DMS53 treated with DMSO at 0.1 percent for 48 hours (cell line): ENCODE results near the gene RASGRP1.

Experiments
- DNase-seq: peaks from one replicate; lab custom pipeline; 2025; ENCODE audit not compliant: unreplicated experiment; lab: John Stamatoyannopoulos, UW

Gene RASGRP1

DNA sequence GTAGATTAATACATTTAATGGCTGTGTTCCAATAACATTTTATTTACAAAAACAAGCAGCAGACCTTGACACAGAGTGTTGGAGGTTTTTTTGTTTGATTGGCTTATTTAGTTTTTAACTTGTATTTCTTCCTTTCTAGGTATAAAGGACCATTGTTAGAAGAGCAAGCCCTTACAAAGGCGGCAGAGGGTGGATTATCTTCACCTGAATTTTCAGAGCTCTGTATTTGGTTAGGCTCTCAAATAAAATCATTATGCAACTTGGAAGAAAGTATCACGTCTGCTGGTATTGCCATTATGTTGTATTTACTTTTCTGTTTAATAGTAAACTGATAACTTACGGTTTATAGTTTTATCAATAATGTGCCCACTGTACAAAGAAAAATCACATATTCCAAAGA is 100.7 kb downstream of the RASGRP1 start:
- no peak for DNase-seq

DNA sequence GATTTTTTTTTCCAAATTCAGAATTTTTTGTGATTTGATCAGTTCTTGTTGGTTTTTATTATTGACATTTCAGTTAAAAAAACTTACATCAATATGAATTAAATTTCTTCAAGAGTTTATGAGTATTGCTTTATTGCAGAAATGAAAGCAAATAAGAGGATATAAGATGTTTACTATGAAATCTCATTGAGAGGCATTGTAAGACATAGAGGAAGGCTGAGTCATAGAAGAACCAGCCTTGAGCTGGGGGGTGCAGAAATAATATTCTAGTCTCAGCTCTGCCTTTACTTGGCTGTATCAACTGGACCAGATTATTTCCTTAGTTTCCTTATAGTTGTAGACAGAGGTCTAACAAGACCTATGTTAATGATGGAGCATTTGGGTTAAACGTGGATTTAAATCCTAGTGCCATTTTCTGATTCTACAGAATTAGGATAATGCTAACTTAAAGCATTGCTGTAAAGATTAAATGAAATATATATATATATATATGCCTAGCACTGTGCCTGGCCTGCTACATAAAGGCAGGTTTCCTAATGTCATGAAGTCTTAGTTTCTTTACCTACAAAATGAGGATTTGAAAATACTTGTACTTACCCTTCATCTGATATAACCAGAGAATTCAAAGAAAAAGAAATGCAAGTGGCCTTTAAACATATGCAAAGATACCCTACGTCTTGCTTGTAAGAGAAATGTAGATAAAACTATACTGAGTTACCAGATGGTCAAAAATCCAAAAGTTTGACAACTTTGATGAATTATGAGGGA is 103.4 kb downstream of the RASGRP1 start:
- DNase-seq: no peak

DNA sequence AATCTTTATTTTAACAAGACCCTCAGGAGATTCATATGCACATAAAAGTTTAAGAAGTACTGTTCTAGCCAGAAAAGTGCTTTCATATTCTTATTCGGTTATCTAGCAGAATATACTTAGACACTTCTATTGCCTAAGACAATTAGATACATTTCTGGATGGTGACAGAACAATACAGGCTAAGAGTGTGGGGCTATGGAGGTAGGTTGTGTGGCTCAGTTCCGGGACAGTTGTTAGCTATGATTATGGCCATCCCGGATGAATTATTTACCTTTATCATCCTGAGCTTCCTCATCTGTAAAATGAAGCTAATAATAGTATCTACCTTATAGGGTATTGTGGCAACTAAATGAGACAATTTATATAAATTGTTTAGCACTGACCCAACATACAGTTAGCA is 104.1 kb downstream of the RASGRP1 start:
- DNase-seq: no peak

DNA sequence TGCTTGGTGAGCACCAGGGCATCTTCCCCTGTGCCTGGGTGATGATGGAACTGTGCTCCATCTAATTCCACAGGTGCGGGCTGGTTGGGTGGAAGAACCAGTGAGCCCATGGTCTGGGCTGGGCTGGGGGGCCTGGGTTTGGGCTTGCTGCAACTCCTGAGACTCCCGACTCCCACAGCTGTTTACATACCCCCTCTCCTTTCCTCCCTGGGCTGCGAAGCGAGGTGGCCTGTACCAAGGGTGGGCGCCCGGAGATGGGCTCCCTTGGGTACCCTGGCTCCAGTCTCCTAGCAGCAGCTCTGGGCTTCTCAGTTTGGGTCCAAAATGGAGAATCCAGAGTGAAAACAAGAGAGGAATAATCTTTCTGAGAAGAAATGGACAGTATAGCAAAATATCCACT is 105.1 kb downstream of the RASGRP1 start:
- no peak for DNase-seq

DNA sequence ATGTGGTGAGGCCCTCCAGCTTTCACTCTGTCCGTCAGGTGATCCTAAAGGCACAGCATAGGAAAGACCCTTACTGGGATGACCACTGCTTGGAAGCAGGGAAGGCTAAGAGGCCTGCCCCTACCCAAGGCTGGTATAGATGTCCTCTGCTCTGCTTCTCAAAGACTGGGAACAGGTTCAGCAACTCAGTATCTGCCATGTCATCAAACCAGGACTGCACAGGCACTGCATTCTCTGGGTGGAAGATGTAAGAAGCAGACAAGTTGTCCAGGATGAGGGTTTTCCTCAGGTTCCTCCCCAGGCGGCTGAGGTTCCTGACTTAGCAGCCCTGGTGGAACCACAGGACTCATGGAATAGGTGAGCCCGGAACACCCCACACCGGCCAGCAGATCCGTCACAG is 106.0 kb downstream of the RASGRP1 start:
- DNase-seq: no peak

DNA sequence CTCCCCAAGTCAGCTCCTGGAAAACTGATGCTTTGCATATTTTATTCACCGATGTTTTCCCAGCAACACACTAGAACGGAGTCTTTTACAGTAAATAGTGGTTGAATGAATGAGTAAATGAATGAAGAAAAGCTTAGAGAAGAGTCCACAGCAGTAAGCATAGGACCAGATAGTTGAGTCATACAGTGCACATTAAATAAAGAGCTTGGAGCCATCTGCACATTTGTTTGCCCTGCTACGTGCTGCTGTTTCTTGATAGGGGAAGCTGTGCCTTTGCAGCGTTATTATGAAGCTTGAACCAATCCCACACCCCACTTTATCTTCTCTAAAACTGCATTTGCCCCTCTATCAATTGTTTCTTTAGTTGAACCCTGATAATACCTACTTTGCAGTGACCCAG is 109.5 kb downstream of the RASGRP1 start:
- DNase-seq: peak; percentile 15

DNA sequence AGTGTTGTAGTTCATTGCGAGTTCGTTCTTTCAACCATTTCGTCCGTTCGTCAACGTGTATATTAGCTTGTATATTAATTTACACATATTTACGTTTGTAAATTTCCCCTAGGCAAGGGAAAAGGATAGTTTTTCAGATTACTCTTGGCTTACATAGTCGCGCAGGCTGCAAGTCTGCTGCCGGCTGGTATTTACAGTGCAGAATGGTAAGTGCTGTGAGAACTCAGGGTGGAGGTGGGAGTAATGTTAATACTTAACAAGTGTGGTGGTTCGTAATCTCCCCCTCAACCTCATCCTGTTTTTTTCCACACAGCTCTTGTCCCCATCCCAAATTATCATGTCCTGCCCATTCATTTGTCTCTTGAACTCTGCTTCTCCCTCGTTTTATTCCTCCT is 109.9 kb downstream of the RASGRP1 start:
- DNase-seq: no peak

DNA sequence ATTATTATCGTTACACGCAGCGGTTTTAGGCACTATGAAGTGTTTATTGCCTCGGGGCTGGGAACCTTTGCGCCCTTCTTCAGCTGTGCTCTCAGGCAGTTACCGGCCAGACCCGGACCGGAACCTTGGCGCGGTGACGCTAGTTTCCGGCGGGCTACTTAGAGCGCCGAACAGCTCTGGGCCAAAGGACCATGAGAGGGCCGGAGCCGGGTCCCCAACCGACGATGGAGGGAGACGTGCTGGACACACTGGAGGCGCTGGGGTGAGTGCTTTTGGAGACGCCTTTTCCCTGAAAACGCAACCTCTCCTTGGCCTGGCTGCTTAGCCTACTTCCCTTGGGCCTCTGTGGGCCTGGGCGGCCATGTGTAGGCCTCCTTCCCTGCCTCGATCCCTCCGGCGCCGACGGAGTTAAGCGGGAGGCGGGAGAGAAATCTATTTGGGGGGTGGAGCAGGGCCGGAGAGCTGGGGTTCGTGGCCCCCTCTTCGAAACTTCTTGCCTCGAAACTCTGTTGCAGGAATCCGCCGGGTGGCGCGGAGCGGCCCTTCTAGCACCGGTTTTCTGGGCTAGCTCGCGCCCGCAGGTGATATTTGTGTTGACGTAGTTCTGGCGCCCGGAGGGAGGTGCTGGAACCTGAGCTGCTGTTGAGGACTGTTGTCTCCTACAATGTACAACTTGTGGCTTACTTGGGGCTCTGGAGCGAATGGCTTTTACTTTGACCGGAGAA is 110.5 kb downstream of the RASGRP1 start, which contains the start of gene FAM98B:
Gene FAM98B (plus strand): TSS at position 157 of the 725 bp plus-strand sequence. CDS start 35 bp downstream, at position 192.
- DNase-seq: peak; percentile 67

DNA sequence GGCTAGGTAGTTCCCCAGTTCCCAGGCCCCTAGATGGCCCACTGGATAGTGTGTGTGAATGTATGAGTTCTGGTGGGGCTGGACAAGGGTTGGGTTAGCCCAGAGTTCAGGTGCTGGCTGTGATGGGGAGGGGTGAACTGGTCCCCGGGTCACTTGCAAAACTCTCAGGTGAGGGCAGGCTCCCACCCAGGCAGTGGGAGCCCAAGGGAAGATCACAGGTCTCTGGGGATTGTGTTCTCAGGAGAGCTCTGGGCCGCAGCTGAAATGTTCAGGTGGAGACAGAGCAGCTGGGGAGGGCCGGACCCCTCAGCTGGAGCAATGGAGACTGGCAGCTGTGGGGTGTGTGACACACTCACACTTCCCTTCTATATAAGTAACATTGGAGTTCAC is 123.5 kb downstream of the RASGRP1 start:
- DNase-seq: no peak

DNA sequence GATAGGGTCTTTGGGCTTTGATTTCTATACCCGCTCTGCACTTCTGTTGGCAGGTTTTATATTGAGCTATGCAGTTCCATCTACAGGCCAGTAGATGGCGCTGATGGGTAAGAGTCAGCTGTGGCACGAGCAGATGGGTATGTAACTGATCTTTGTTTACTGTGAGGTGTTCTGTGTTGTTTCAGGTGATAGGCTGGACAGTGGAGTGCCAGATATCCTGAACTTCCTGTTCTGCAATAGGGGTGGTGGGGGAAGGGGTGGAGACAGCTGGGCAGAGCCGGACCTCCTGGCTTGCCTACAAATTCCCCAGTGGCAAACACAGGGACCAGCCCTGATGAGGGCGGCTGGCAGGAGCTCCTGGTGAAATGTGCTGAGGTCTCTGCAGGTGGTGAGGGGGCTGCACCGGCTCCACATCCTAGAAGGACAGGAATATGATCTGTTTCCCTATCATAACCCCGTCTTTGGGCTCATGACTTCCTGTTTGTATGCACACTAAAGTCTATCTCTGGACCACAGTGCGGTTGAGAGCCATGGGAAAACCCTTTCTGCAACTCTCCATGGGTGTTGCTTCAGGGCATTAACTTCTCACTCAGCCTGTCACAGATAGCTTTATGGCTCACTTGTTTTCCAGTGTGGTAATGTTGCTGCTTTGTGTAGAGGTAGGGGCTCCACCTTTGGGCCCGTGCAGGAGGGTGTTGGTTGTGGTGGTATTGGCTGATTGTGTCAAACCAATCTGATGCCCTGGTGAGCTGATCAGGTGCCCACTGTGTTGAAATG is 124.1 kb downstream of the RASGRP1 start:
- DNase-seq: peak; percentile 86
